GM12872 (cell line): Measurements from ENCODE around the gene DDB1.

Source experiments
- TF ChIP-seq, protein P1 (sequence below): IDR thresholded peaks from 3 replicates; pipeline ENCODE4 v1.5.1; 2011; ENCODE audit warnings: low read depth, mild to moderate bottlenecking, low read length, moderate library complexity; ENCODE audit not compliant: insufficient read depth

DDB1 gene

DNA sequence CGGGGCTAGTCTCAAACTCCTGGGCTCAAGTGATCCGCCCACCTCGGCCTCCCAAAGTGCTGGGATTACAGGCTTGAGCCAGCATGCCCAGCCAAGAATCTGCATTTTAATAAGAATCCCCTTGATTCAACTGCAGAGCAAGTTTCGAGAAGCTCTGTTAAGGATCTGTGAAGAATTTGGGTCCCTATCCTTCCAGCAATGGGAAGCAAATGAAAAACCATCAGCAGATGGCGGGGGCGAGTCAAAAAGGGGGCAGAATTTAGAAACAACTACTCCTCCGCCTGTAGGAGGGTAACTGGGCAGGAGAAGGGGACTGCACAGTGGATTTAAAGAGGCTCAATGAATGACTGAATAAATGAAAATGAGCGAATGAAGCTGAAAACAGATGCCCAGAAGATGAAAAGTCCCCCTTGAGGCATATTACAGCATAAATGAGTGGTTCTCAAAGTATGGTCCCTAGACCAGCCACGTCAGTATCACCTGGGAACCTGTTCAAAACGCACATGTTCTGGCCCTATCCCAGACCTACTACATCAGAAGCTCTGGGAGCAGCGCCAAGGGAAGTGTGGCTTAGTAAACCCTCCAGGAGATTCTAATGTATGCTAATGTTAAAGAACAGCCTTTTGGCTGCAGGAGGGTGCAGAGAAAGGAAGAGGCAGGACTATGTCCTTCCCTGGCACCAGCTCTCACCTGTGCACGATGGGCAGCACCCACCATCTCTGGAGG, 52.8 kb downstream of the DDB1 start:
- TF ChIP-seq, protein P1, sequence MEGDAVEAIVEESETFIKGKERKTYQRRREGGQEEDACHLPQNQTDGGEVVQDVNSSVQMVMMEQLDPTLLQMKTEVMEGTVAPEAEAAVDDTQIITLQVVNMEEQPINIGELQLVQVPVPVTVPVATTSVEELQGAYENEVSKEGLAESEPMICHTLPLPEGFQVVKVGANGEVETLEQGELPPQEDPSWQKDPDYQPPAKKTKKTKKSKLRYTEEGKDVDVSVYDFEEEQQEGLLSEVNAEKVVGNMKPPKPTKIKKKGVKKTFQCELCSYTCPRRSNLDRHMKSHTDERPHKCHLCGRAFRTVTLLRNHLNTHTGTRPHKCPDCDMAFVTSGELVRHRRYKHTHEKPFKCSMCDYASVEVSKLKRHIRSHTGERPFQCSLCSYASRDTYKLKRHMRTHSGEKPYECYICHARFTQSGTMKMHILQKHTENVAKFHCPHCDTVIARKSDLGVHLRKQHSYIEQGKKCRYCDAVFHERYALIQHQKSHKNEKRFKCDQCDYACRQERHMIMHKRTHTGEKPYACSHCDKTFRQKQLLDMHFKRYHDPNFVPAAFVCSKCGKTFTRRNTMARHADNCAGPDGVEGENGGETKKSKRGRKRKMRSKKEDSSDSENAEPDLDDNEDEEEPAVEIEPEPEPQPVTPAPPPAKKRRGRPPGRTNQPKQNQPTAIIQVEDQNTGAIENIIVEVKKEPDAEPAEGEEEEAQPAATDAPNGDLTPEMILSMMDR, result no peak

DNA sequence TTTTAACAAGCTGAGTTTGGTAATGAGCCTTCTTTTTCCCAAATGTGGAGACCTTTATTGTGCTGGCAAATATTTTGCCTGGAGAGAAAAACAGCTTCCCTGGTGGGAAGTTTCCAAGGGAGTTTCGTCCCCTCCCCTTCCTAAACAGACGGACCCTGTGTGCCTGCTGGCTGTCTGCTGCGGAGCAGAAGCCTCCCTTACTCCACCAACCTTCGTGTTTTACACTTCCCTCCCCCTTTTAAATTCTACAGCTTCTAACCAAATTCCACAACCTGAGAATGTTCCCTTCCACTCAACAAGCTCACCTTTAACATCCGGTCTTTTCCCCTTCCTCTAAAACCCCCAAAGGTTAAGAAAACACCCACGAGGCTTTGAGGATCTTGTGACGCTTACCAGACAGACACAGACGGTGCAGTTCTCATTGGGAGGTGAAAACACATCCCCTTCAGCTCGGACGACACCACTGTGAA, 54.9 kb downstream of the DDB1 start:
- TF ChIP-seq, protein P1, result no peak

DNA sequence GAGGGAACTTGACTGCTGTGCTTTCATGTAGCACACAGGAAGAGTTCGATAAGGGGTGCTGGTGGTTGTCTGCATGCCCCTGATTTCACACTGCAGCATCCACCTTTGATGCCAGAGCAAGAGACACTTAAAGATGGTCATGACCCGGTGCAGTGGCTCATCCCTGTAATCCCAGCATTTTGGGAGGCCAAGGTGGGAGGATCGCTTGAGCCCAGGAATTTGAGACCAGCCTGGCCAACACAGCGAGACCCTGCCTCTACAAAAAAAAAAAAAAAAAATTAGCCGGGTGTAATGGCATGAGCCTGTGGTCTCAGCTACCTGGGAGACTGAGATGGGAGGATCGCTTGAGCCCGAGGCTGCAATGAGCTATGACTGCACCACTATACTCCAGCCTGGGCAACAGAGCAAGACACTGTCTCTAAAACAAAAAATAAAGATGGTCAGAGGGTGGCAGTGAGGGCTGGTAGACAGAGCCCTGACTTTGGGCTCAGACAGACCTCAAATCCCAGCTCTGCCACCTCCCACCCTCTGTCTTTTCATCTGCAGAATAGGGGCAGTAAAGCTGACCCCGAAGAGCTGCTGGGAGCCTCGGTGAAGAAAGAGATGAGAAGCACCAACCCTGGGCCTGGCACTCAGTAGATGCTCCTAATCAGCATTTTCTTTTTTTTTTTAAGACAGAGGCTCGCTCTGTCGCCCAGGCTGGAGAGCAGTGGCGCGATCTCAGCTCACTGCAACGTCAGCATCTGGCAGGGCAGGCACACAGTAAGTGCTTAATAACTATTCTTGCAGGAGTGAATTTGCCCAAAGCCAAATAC, 55.5 kb downstream of the DDB1 start:
- TF ChIP-seq, protein P1, result no peak

DNA sequence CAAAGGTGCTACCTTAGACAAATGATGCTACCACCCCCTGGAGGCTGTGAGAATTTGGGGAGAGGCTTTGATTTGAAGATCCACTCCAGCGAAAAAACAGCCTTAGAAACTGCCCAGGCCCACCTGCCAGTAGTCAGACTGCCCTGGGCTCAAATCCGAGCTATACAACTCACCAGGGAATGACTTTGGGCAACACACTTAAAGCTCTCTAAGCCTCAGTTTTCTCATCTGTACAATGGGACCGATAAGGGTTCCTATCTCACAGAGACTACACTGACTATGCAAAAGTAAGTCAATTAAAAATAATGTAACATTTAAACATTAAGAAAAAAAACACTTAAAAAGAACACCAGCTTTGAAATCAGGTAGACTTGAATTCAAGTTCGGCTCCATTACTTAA, 57.7 kb downstream of the DDB1 start:
- TF ChIP-seq, protein P1, result no peak

DNA sequence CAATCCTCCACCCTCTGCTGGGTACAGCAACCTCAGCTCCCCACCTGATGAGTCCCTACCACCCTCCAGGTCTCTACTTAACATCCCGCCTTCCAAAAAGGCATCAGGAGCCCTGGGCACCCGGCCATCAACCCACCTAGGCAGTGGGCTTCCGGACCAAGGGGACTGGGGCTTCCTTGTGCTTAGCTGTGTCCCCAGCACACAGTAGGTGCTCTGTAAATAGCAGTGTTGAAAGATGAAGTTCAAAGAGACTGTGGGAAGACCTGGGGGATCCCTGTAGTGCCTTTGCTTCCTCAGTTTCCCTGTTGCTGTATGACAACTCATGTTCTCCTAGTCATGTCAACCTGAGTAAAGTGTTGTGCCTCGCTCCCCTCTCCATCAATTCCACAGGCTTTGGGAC, 58.8 kb downstream of the DDB1 start:
- TF ChIP-seq, protein P1, result no peak

DNA sequence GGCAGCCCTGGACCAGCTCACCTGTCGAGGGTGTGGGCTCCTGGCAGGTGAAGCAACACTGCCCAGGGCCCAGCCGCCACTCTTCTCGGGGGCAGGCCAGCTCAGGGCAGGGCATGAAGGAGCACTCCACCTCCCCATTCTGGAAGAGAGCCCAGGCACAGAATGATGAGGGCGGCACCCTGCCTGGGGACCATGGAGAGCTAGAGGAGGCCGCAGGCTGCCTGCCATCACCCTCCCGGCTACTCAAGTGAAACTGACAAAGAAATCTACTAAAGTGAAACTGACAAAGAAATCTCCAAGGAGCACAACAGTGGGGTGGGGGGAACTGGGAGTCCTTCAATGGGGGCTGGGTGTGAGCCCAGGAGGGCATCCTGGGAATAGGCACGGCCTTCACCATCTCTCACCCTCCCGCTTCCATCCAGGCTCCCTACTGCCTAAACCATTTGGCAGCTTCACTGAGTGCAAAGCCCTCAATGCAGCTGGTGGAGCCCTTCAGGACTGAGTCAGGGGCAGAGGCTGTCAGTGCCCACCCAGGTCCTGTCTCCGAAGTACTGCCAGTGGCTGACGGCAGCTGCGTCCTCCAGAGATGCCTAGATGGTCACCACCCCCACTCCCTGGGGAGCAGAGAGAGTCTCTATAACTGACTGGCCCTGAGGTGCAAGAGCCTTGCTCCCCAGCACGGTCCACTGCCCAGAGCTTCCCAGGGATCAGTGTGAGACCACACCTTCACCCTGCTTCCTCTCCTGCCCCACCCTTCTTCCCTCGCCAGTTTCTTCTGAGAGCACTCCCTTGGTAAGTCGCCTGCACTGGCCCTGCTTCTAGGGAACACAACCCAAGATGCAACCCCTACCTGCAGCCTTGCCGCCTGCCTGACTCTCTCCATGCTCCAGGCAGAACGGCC, 59.5 kb downstream of the DDB1 start:
- TF ChIP-seq, protein P1, result no peak

DNA sequence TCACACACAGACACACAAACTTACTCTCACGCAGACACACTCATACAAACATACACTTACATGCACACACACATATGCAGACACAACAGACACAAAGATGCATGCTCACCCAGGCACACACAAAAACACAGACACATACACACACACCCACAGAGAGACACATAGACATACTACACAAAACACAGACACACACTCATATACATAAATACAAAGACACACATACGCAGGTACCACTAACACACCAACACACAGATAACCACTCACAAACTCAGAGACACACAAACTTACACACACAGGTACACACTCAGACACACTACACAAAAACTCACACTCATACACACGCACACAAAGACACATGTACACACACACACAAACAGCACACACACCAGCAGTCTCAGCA, 60.2 kb downstream of the DDB1 start:
- TF ChIP-seq, protein P1, result no peak
